HCT116 (cell line): ENCODE results near the gene SLC39A1.

Source experiments
- ATF3 ChIP-seq: IDR thresholded peaks from 2 replicates; pipeline ENCODE4 v1.6.1; 2012
- CEBPB ChIP-seq: IDR thresholded peaks from 2 replicates; pipeline ENCODE4 v1.6.1; 2012; ENCODE audit warnings: low read depth
- CTCF ChIP-seq, 3 experiments: fragments of 200-600 bp in 1 of 3; sonication (generic) in 1 of 3; IDR thresholded peaks in 2 of 3; conservative IDR thresholded peaks in 1 of 3; 2 replicates each; pipeline ENCODE4 v1.5.1; 2012 to 2017; ENCODE audit warnings: low read depth in 2 of 3, low read length in 2 of 3, antibody characterized with exemption in 1 of 3, borderline replicate concordance in 1 of 3, control low read depth in 1 of 3, mild to moderate bottlenecking in 1 of 3, mixed read lengths in 1 of 3, mixed run types in 1 of 3, moderate library complexity in 1 of 3; ENCODE audit not compliant: insufficient read depth in 1 of 3
- EZH2 ChIP-seq: fragments of 200-600 bp; sonication (generic); IDR thresholded peaks from 2 replicates; pipeline ENCODE4 v1.6.1; 2017; ENCODE audit warnings: antibody characterized with exemption, mixed run types
- FOSL1 ChIP-seq: IDR thresholded peaks from 2 replicates; pipeline ENCODE4 v1.6.1; 2012; ENCODE audit warnings: low read depth
- JUND ChIP-seq: IDR thresholded peaks from 2 replicates; pipeline ENCODE4 v1.6.1; 2012
- POLR2A ChIP-seq: IDR thresholded peaks from 2 replicates; pipeline ENCODE4 v1.7.0; 2011; ENCODE audit warnings: borderline replicate concordance; ENCODE audit not compliant: insufficient read depth, insufficient read length; ENCODE audit errors: extremely low read depth
- POLR2AphosphoS5 ChIP-seq: IDR thresholded peaks from 2 replicates; pipeline ENCODE4 v1.6.1; 2011; ENCODE audit warnings: mild to moderate bottlenecking, low read depth, low read length, moderate library complexity
- REST ChIP-seq: IDR thresholded peaks from 2 replicates; pipeline ENCODE4 v1.6.1; 2012; ENCODE audit warnings: low read depth
- SP1 ChIP-seq: IDR thresholded peaks from 2 replicates; pipeline ENCODE4 v1.6.1; 2012; ENCODE audit warnings: low read depth
- ZFX ChIP-seq: fragments of 450-650 bp; IDR thresholded peaks from 2 replicates; pipeline ENCODE4 v1.6.1; 2017
- ZNF274 ChIP-seq: fragments of 200-500 bp; sonication (Bioruptor generic); IDR thresholded peaks from 2 replicates; pipeline ENCODE4 v1.6.1; 2014; ENCODE audit warnings: mild to moderate bottlenecking, low read depth, low read length, inconsistent platforms

- TF ChIP-seq ATF3 (no peak), EZH2 (no peak), POLR2A (no peak), CTCF (IDR thresholded peaks at IDR 0.05 in 2 of 3, conservative IDR thresholded peaks at IDR 0.05 in 1 of 3; ENCODE audit: borderline replicate concordance in 1 of 3, insufficient read depth in 1 of 3, low read depth in 2 of 3, low read length in 2 of 3) (no peak), ZNF274 (no peak), REST (no peak), JUND (no peak), FOSL1 (no peak), POLR2AphosphoS5 (no peak; the same call in 1 of the 2 replicates), ZFX (no peak), SP1 (no peak), CEBPB (no peak)
Observed at GRCh38 chr1:153941826-153942725, 21.3 kb downstream of the SLC39A1 start.
